ENCODE measurements around the gene RPS29. TPM values are rescaled to one million over a fixed set of nuclear protein-coding genes. Genes with fewer than 3 reads are reported as not detected.

Gene RPS29
- total RNA-seq, 1 experiment from 2014 or later: 866 TPM

GRCh38 chr14:49598189-49598484 is 12.0 kb upstream of the RPS29 start:
- Histone ChIP-seq H3K4me3 (ENCODE audit: low read depth in 2 of 2, low read length in 2 of 2) (peak overlapping the region; percentile 77 to 94), H3K9me3 (ENCODE audit: control insufficient read depth, insufficient read depth, low read depth, low read length) (no peaks in the 10 kb centered on the region), H3K27me3 (ENCODE audit: control insufficient read depth, insufficient read depth, low read length) (no peaks in the 10 kb centered on the region), H3K27ac (ENCODE audit: low read length) (peak overlapping the region; percentile 95), H3K36me3 (ENCODE audit: control insufficient read depth, insufficient read depth, low read length) (no peaks in the 10 kb centered on the region; the same call in 1 of the 2 replicates), H3K4me1 (ENCODE audit: control insufficient read depth, insufficient read depth, low read length) (peaks cover 9% of the 10 kb centered on the region; the same call in 1 of the 2 replicates)
- ATAC-seq (peak; percentile 2; the same call in 1 of the 2 replicates), DNase-seq (ENCODE audit: low read depth, low spot score) (no peak)
- POLR2A ChIA-PET: no interaction called here
- in situ Hi-C loops (cut with HindIII; ENCODE audit: low pct_unique_long_range_greater_than_20kb, low sequenced_read_pairs): no loop called here
- intact Hi-C loops (cut with micrococcal nuclease; ENCODE audit: unreplicated experiment): no loop called here
- no TSS peak for BruUV-seq (replicated peaks)
- no peak for TF ChIP-seq TCF7L2 (IDR thresholded peaks at IDR 0.05; ENCODE audit: low read depth, low read length)
- no peak for TF ChIP-seq CTCF (IDR thresholded peaks at IDR 0.05)
- TF ChIP-seq SIN3A (IDR thresholded peaks at IDR 0.05; ENCODE audit: borderline replicate concordance, insufficient read depth, low read depth, low read length): no peak
- no peak for TF ChIP-seq POLR2AphosphoS5 (IDR thresholded peaks at IDR 0.05; ENCODE audit: low read depth, low read length)
- no peak for TF ChIP-seq REST (IDR thresholded peaks at IDR 0.05; ENCODE audit: insufficient read depth in 1 of 2, low read depth in 2 of 2, low read length in 1 of 2)
- CTCF ChIA-PET: no interaction called here

- ChIA-PET CTCF (interaction anchor here (1.2 kb wide), 1 partner anchor 8 kb away, joined by 4 read pairs; no protein-coding TSS in a partner anchor), POLR2A (no interaction called here)
- no peaks in the 10 kb centered on the region for H3K9me3 ChIP-seq (ENCODE audit: control insufficient read depth, insufficient read depth, low read depth, low read length)
- no TSS peak for BruUV-seq (replicated peaks)
- no peak for DNase-seq (ENCODE audit: low read depth, low spot score)
- no peak overlapping the region for H3K4me3 ChIP-seq (ENCODE audit: low read depth in 2 of 2, low read length in 2 of 2)
- ATAC-seq: no peak
- in situ Hi-C loops (cut with HindIII; ENCODE audit: low pct_unique_long_range_greater_than_20kb, low sequenced_read_pairs) (no loop called here), intact Hi-C loops (cut with micrococcal nuclease; ENCODE audit: unreplicated experiment) (no loop called here)
- peak overlapping the region; percentile 5 for H3K27ac ChIP-seq (ENCODE audit: low read length)
- no peaks in the 10 kb centered on the region; the same call in 1 of the 2 replicates for H3K36me3 ChIP-seq (ENCODE audit: control insufficient read depth, insufficient read depth, low read length)
- H3K4me1 ChIP-seq (ENCODE audit: control insufficient read depth, insufficient read depth, low read length): peaks cover 9% of the 10 kb centered on the region; the same call in 1 of the 2 replicates
- no peaks in the 10 kb centered on the region for H3K27me3 ChIP-seq (ENCODE audit: control insufficient read depth, insufficient read depth, low read length)
- TF ChIP-seq TCF7L2 (IDR thresholded peaks at IDR 0.05; ENCODE audit: low read depth, low read length): no peak
- TF ChIP-seq CTCF (IDR thresholded peaks at IDR 0.05): no peak
- no peak for TF ChIP-seq POLR2AphosphoS5 (IDR thresholded peaks at IDR 0.05; ENCODE audit: low read depth, low read length)
- TF ChIP-seq REST (IDR thresholded peaks at IDR 0.05; ENCODE audit: insufficient read depth in 1 of 2, low read depth in 2 of 2, low read length in 1 of 2): no peak
- TF ChIP-seq SIN3A (IDR thresholded peaks at IDR 0.05; ENCODE audit: borderline replicate concordance, insufficient read depth, low read depth, low read length): no peak
Observed at GRCh38 chr14:49594347-49595091, 8.3 kb upstream of the RPS29 start.

All from Panc1 (cell line).